GM12878 (cell line): Measurements from ENCODE around the gene SNRPA1. TPM values are rescaled to one million over a fixed set of nuclear protein-coding genes. Genes with fewer than 3 reads are reported as not detected.

ENCODE experiments used
- ATAC-seq: fragments of 200-7000 bp; cut with Tn5 transposase; 3 replicates; pipeline ENCODE4 v1.9.1; 2020; ENCODE audit warnings: mild to moderate bottlenecking, moderate library complexity
- BruUV-seq: library from RNA; stranded (reverse); fragments of 400-500 nt; replicated peaks from 2 replicates; lab custom pipeline; 2021; lab: Mats Ljungman, UMichigan
- CTCF ChIA-PET: fragments of 300-600 bp; sonication (Branson Sonifier 250); formaldehyde crosslinking; extraction: SDS; loops from one replicate; lab custom pipeline; 2021; ENCODE audit warnings: inconsistent platforms; lab: Yijun Ruan, JAX
- POLR2A ChIA-PET: fragments of 350-600 bp; formaldehyde crosslinking; extraction: SDS; loops from one replicate; lab custom pipeline; 2021; ENCODE audit warnings: inconsistent platforms; lab: Charles Lee
- RAD21 ChIA-PET: fragments of 300-600 bp; sonication (Branson Sonifier 250); formaldehyde crosslinking; loops from one replicate; lab custom pipeline; 2023; ENCODE audit warnings: antibody characterized with exemption; ENCODE audit not compliant: unreplicated experiment; lab: Charles Lee
- SMC1A ChIA-PET: fragments of 300-600 bp; sonication (Branson Sonifier 250); formaldehyde crosslinking; loops from one replicate; lab custom pipeline; 2023; ENCODE audit not compliant: unreplicated experiment, uncharacterized antibody; lab: Charles Lee
- DNase-seq: peaks from one replicate; pipeline ENCODE4 v3.0.0-alpha.2; 2011; ENCODE audit warnings: low read depth, low spot score
- FAIRE-seq: peaks from 3 replicates; lab custom pipeline; 2011; peaks lifted over from hg19 to GRCh38; lab: Jason Lieb, UNC
- H2AFZ ChIP-seq: 2 replicates; pipeline ENCODE4 v1.6.0; 2011; ENCODE audit warnings: low read depth, low read length, control low read depth; ENCODE audit not compliant: control insufficient read depth
- H3K27ac ChIP-seq: 2 replicates; pipeline ENCODE4 v1.5.1; 2011; ENCODE audit warnings: control low read depth; ENCODE audit not compliant: control insufficient read depth, insufficient read depth
- H3K27me3 ChIP-seq, 2 experiments: replicated peaks in 1 of 2; 2 replicates each; pipeline versions ENCODE4 v1.6.0 to v1.6.1; 2011; ENCODE audit warnings: low read length in 1 of 2; ENCODE audit not compliant: control insufficient read depth in 2 of 2, insufficient read depth in 2 of 2
- H3K36me3 ChIP-seq, 2 experiments: 2 replicates each; pipeline ENCODE4 v1.5.1; 2011; ENCODE audit warnings: low read length in 1 of 2; ENCODE audit not compliant: control insufficient read depth in 2 of 2, insufficient read depth in 2 of 2
- H3K4me1 ChIP-seq: 2 replicates; pipeline ENCODE4 v1.6.1; 2011; ENCODE audit warnings: mild to moderate bottlenecking, low read length, moderate library complexity, mixed read lengths; ENCODE audit not compliant: control insufficient read depth, insufficient read depth
- H3K4me2 ChIP-seq: 2 replicates; pipeline ENCODE4 v1.6.0; 2011; ENCODE audit warnings: control low read depth; ENCODE audit not compliant: control insufficient read depth, insufficient read depth
- H3K4me3 ChIP-seq: fragments of 200-600 bp; sonication (generic); 2 replicates; pipeline ENCODE4 v1.5.1; 2016
- H3K79me2 ChIP-seq: 2 replicates; pipeline ENCODE4 v1.6.0; 2011; ENCODE audit warnings: low read length; ENCODE audit not compliant: control insufficient read depth, insufficient read depth
- H3K9ac ChIP-seq: 2 replicates; pipeline ENCODE4 v1.8.0; 2011; ENCODE audit warnings: low read length, control low read depth, mixed read lengths; ENCODE audit not compliant: control insufficient read depth, insufficient read depth
- H3K9me3 ChIP-seq: replicated peaks from 3 replicates; pipeline ENCODE4 v1.5.1; 2011; ENCODE audit warnings: mild to moderate bottlenecking, low read length; ENCODE audit not compliant: control insufficient read depth, insufficient read depth
- H4K20me1 ChIP-seq: 2 replicates; pipeline ENCODE4 v1.6.0; 2011; ENCODE audit not compliant: control insufficient read depth, insufficient read depth
- HDAC2 ChIP-seq: fragments of 200-600 bp; sonication (generic); IDR thresholded peaks from 2 replicates; pipeline ENCODE4 v1.6.1; 2017
- KDM1A ChIP-seq: fragments of 200-600 bp; sonication (generic); IDR thresholded peaks from 2 replicates; pipeline ENCODE4 v1.6.1; 2016; ENCODE audit warnings: borderline replicate concordance
- MTA2 ChIP-seq: fragments of 450-650 bp; IDR thresholded peaks from 2 replicates; pipeline ENCODE4 v1.6.1; 2016; ENCODE audit warnings: low read depth, mild to moderate bottlenecking, moderate library complexity
- NR2C1 ChIP-seq: fragments of 450-650 bp; IDR thresholded peaks from 2 replicates; pipeline ENCODE4 v1.6.1; 2017; ENCODE audit warnings: antibody characterized with exemption, mild to moderate bottlenecking, moderate library complexity
- NRF1 ChIP-seq: conservative IDR thresholded peaks from 2 replicates; pipeline ENCODE4 v1.6.1; 2011; ENCODE audit warnings: mild to moderate bottlenecking, low read depth, low read length, improper control_type of control experiment
- RFX5 ChIP-seq: IDR thresholded peaks from 2 replicates; pipeline ENCODE4 v1.6.1; 2011; ENCODE audit warnings: low read depth, low read length, improper control_type of control experiment
- SREBF1 ChIP-seq: IDR thresholded peaks from 2 replicates; pipeline ENCODE4 v1.6.1; 2012; ENCODE audit warnings: mild to moderate bottlenecking, low read length
- STAT1 ChIP-seq: fragments of 450-650 bp; conservative IDR thresholded peaks from 2 replicates; pipeline ENCODE4 v1.6.1; 2014; ENCODE audit warnings: antibody characterized with exemption, mild to moderate bottlenecking
- WGBS: methylation state at CpG from one replicate; pipeline ENCODE4 v1.1.6; 2016; ENCODE audit warnings: low lambda C conversion rate; ENCODE audit not compliant: insufficient replicate concordance, insufficient coverage; ENCODE audit errors: missing lambda C conversion rate; 5-methylcytosine and 5-hydroxymethylcytosine counted together
- in situ Hi-C: fragments of 300-500 bp; cut with MboI; formaldehyde crosslinking; loops from 9 replicates; pipeline ENCODE4 v1.14.3; 2018; ENCODE audit warnings: mixed read lengths
- intact Hi-C: fragments of 100-400 bp; cut with micrococcal nuclease; formaldehyde crosslinking; loops from one replicate; pipeline ENCODE4 v1.14.2; 2022; ENCODE audit not compliant: unreplicated experiment
- polyA plus RNA-seq, 11 experiments: library from polyadenylated mRNA; depleted of rRNA in 4 of 11; unstranded in 6 of 11; stranded (reverse) in 5 of 11; fragments of >200 nt; fragmentation: Nextera tagmentation in 4 of 11; fragmentation: Illumina TruSeq in 1 of 11; extraction: Ambion mirVana in 4 of 11; extraction: Trizol in 1 of 11; gene quantifications; 1 replicate in 1 of 11; 2 replicates in 10 of 11; pipeline versions ENCODE4 v1.2.1 to v1.2.3, GENCODE V29; 2011 to 2016; ENCODE audit warnings: inconsistent platforms in 2 of 11, missing spikeins in 2 of 11, low read depth in 1 of 11
- total RNA-seq, 4 experiments: library from RNA; depleted of rRNA in 3 of 4; stranded (reverse); fragments of >200 nt in 3 of 4; fragmentation: Illumina TruSeq in 1 of 4; extraction: Trizol in 1 of 4; gene quantifications; 2 replicates each; pipeline versions ENCODE4 v1.2.1 to v1.2.3, GENCODE V29; 2013 to 2021
- TF ChIP-seq, protein P1 (sequence below): fragments of 450-650 bp; IDR thresholded peaks from 2 replicates; pipeline ENCODE4 v1.6.1; 2017; ENCODE audit warnings: mild to moderate bottlenecking
- TF ChIP-seq, protein P2 (sequence below): fragments of 450-650 bp; IDR thresholded peaks from 2 replicates; pipeline ENCODE4 v1.6.1; 2014; ENCODE audit warnings: mild to moderate bottlenecking
- TF ChIP-seq, protein P3 (sequence below), 3 experiments: IDR thresholded peaks in 2 of 3; conservative IDR thresholded peaks in 1 of 3; 2 replicates each; pipeline ENCODE4 v1.5.1; 2011; ENCODE audit warnings: low read depth in 3 of 3, low read length in 3 of 3, mild to moderate bottlenecking in 3 of 3, control low read depth in 2 of 3, moderate library complexity in 2 of 3, inconsistent platforms in 1 of 3, mixed read lengths in 1 of 3; ENCODE audit not compliant: control insufficient read depth in 2 of 3, insufficient read depth in 1 of 3; ENCODE audit errors: extremely low read depth in 1 of 3

Gene SNRPA1
- total and polyA plus RNA-seq, 10 of the 15 experiments (the other 5 are each of a cell fraction or from before 2014, with no cell fraction given), result 59.9 to 267 (median 161) TPM

DNA sequence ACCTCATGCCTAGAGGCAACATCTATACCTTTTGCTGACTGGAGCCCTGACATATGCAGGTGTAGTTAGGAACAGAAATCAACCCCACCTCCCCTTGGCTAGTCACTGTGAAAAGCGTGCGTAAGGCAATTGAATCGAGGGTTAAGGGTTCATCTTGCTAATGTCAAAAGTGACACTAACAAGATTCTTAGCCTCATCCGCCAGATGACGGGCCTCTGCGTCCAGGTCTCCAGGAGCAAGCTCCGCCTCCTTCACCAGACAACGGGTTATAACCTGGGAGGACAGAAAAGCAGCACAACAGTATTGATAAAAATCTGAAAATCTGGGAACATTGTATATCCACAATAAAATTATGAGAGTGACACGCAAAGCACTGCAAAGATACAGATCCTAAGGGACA, 22.5 kb downstream of the SNRPA1 start:
- Histone ChIP-seq H3K27me3 (no peaks in the 10 kb centered on the region), H3K9ac (no peak overlapping the region), H3K79me2 (peaks cover 22% of the 10 kb centered on the region), H3K4me2 (no peak overlapping the region), H3K9me3 (no peaks in the 10 kb centered on the region), H3K36me3 (peaks cover 18 to 28% of the 10 kb centered on the region in 2 experiments), H3K4me1 (peaks cover 10% of the 10 kb centered on the region), H3K4me3 (no peak overlapping the region), H2AFZ (no peak overlapping the region), H3K27ac (no peak overlapping the region), H4K20me1 (no peaks in the 10 kb centered on the region)
- no peak for FAIRE-seq
- DNase-seq, result no peak
- RAD21 ChIA-PET, result interaction anchor here (4.2 kb wide), 1 partner anchor 15 kb away, joined by 28 read pairs; no protein-coding TSS in a partner anchor
- no peak for TF ChIP-seq RFX5
- TF ChIP-seq, protein P1, sequence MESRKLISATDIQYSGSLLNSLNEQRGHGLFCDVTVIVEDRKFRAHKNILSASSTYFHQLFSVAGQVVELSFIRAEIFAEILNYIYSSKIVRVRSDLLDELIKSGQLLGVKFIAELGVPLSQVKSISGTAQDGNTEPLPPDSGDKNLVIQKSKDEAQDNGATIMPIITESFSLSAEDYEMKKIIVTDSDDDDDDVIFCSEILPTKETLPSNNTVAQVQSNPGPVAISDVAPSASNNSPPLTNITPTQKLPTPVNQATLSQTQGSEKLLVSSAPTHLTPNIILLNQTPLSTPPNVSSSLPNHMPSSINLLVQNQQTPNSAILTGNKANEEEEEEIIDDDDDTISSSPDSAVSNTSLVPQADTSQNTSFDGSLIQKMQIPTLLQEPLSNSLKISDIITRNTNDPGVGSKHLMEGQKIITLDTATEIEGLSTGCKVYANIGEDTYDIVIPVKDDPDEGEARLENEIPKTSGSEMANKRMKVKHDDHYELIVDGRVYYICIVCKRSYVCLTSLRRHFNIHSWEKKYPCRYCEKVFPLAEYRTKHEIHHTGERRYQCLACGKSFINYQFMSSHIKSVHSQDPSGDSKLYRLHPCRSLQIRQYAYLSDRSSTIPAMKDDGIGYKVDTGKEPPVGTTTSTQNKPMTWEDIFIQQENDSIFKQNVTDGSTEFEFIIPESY, result no peak
- no peak for TF ChIP-seq STAT1
- TF ChIP-seq, protein P2, sequence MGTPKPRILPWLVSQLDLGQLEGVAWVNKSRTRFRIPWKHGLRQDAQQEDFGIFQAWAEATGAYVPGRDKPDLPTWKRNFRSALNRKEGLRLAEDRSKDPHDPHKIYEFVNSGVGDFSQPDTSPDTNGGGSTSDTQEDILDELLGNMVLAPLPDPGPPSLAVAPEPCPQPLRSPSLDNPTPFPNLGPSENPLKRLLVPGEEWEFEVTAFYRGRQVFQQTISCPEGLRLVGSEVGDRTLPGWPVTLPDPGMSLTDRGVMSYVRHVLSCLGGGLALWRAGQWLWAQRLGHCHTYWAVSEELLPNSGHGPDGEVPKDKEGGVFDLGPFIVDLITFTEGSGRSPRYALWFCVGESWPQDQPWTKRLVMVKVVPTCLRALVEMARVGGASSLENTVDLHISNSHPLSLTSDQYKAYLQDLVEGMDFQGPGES, result no peak
- no peak for TF ChIP-seq SREBF1
- TF ChIP-seq, protein P3, sequence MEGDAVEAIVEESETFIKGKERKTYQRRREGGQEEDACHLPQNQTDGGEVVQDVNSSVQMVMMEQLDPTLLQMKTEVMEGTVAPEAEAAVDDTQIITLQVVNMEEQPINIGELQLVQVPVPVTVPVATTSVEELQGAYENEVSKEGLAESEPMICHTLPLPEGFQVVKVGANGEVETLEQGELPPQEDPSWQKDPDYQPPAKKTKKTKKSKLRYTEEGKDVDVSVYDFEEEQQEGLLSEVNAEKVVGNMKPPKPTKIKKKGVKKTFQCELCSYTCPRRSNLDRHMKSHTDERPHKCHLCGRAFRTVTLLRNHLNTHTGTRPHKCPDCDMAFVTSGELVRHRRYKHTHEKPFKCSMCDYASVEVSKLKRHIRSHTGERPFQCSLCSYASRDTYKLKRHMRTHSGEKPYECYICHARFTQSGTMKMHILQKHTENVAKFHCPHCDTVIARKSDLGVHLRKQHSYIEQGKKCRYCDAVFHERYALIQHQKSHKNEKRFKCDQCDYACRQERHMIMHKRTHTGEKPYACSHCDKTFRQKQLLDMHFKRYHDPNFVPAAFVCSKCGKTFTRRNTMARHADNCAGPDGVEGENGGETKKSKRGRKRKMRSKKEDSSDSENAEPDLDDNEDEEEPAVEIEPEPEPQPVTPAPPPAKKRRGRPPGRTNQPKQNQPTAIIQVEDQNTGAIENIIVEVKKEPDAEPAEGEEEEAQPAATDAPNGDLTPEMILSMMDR (IDR thresholded peaks at IDR 0.05 in 2 of 3, conservative IDR thresholded peaks at IDR 0.05 in 1 of 3; ENCODE audit: control insufficient read depth in 2 of 3, extremely low read depth in 1 of 3, insufficient read depth in 1 of 3, low read depth in 3 of 3, low read length in 3 of 3), result no peak
- TF ChIP-seq NR2C1, result no peak
- TF ChIP-seq MTA2, result no peak
- TF ChIP-seq HDAC2, result no peak
- TF ChIP-seq KDM1A, result no peak
- TF ChIP-seq NRF1, result no peak
- SMC1A ChIA-PET, result interaction anchor here (1.6 to 4.8 kb wide), 4 partner anchors 10 to 22 kb away, joined by 5 to 41 read pairs (median 12); partner anchors contain the start of gene SNRPA1
- in situ Hi-C loops (no loop called here), intact Hi-C loops (no loop called here)
- CTCF ChIA-PET, result interaction anchor here (1.1 to 5.0 kb wide), 4 partner anchors 14 to 264 kb away, joined by 3 to 52 read pairs (median 6); no protein-coding TSS in a partner anchor
- POLR2A ChIA-PET, result interaction anchor here (0.8 kb wide), 1 partner anchor 24 kb away, joined by 3 read pairs; no protein-coding TSS in a partner anchor
- no TSS peak for BruUV-seq
- no peak for ATAC-seq
- WGBS, result 95% methylated on average over 9 of the region's 9 CpGs
